Mucosa of descending colon (tissue), 3 donors: ENCODE data around the gene SCCPDH. TPM values are rescaled to one million over a fixed set of nuclear protein-coding genes. Genes with fewer than 3 reads are reported as not detected.

Experiments
- ATAC-seq: fragments of 200-7000 bp; cut with Tn5 transposase; one replicate; pipeline ENCODE4 v1.9.1; 2020; ENCODE audit warnings: mild to moderate bottlenecking, moderate library complexity
- DNase-seq, 3 donors: peaks; one replicate each; pipeline ENCODE4 v3.0.0-alpha.2; 2020
- H3K36me3 ChIP-seq: fragments of 200-600 bp; one replicate; pipeline ENCODE4 v1.8.0; 2021; ENCODE audit warnings: low read depth, mild to moderate bottlenecking
- H3K4me1 ChIP-seq: fragments of 200-600 bp; one replicate; pipeline ENCODE4 v1.8.0; 2021; ENCODE audit warnings: low read depth, mild to moderate bottlenecking
- H3K4me3 ChIP-seq: fragments of 200-600 bp; one replicate; pipeline ENCODE4 v1.8.0; 2021; ENCODE audit warnings: mild to moderate bottlenecking
- H3K9me3 ChIP-seq: fragments of 200-600 bp; one replicate; pipeline ENCODE4 v1.8.0; 2021; ENCODE audit warnings: mild to moderate bottlenecking
- CTCF ChIP-seq: fragments of 200-600 bp; IDR thresholded peaks from one replicate; pipeline ENCODE4 v1.8.0; 2022; ENCODE audit warnings: antibody characterized with exemption, mild to moderate bottlenecking
- intact Hi-C, 2 donors: fragments of 100-400 bp; cut with DNase I in 1 of 2; cut with micrococcal nuclease in 1 of 2; formaldehyde crosslinking; loops; one replicate each; pipeline versions ENCODE4 v1.11.0 to v1.11.1; 2022; cut with DNase I, micrococcal nuclease
- total RNA-seq, 3 donors: library from RNA; stranded (reverse); fragmentation: NEBNext Ultra II Directional in 2 of 3; extraction: Animal tissue kit (Norgen Biotek cat#: 25700) in 2 of 3; gene quantifications; one replicate each; pipeline versions ENCODE4 v1.2.1 to v1.2.4, GENCODE V29; 2021 to 2023
- donor health status: DM: no; HTN: no; CAD: no; lungs with moderate emphysema.
- donor health status: DM: no; HTN: no; CAD: no.
- donor health status: DM: no; HTN: yes; CAD: no.

The SCCPDH gene
- total RNA-seq, 3 donors from 2014 or later, result 15.5 to 31.5 (median 27.5) TPM

GRCh38 chr1:246760422-246761347 is 36.5 kb downstream of the SCCPDH start:
- no peak overlapping the region for H3K4me3 ChIP-seq
- TF ChIP-seq CTCF, result no peak
- peaks cover 3% of the 10 kb centered on the region for H3K4me1 ChIP-seq
- no peaks in the 10 kb centered on the region for H3K9me3 ChIP-seq
- DNase-seq, result no peak
- H3K36me3 ChIP-seq, result no peaks in the 10 kb centered on the region
- intact Hi-C loops, result no loop called here
- no peak for ATAC-seq

GRCh38 chr1:246761396-246761795 is 37.2 kb downstream of the SCCPDH start:
- no peaks in the 10 kb centered on the region for H3K9me3 ChIP-seq
- H3K4me1 ChIP-seq, result peaks cover 3% of the 10 kb centered on the region
- no peaks in the 10 kb centered on the region for H3K36me3 ChIP-seq
- intact Hi-C loops, result no loop called here
- DNase-seq (no peak), ATAC-seq (no peak)
- no peak for TF ChIP-seq CTCF
- H3K4me3 ChIP-seq, result no peak overlapping the region

- Histone ChIP-seq H3K9me3 (no peaks in the 10 kb centered on the region), H3K36me3 (no peaks in the 10 kb centered on the region), H3K4me1 (peaks cover 3% of the 10 kb centered on the region), H3K4me3 (no peak overlapping the region)
- no peak for TF ChIP-seq CTCF
- intact Hi-C loops, result no loop called here
- DNase-seq (peak in 2 of 3 donors; percentile 61 to 76), ATAC-seq (peak; percentile 94)
These were observed 41.3 kb downstream of the SCCPDH start for GRCh38 chr1:246765521-246765920.

GRCh38 chr1:246768403-246769020 is 44.3 kb downstream of the SCCPDH start:
- no peaks in the 10 kb centered on the region for H3K9me3 ChIP-seq
- TF ChIP-seq CTCF, result no peak
- peaks cover 3% of the 10 kb centered on the region for H3K4me1 ChIP-seq
- intact Hi-C loops, result no loop called here
- no peak for DNase-seq
- no peaks in the 10 kb centered on the region for H3K36me3 ChIP-seq
- ATAC-seq, result no peak
- no peak overlapping the region for H3K4me3 ChIP-seq

- peaks cover 3% of the 10 kb centered on the region for H3K4me1 ChIP-seq
- peak in 1 of 3 donors; percentile 23 for DNase-seq
- no peak for TF ChIP-seq CTCF
- no peak overlapping the region for H3K4me3 ChIP-seq
- peak; percentile 45 for ATAC-seq
- no peaks in the 10 kb centered on the region for H3K36me3 ChIP-seq
- no peaks in the 10 kb centered on the region for H3K9me3 ChIP-seq
- intact Hi-C loops, result no loop called here
These were observed 45.1 kb downstream of the SCCPDH start for GRCh38 chr1:246769306-246769705.
